Calu3 (cell line): ENCODE measurements around the gene TXNDC17. TPM values are rescaled to one million over a fixed set of nuclear protein-coding genes. Genes with fewer than 3 reads are reported as not detected.

Experiments
- BruUV-seq: library from RNA; stranded (reverse); fragments of 400-500 nt; replicated peaks from 2 replicates; lab custom pipeline; 2021; lab: Mats Ljungman, UMichigan
- CTCF ChIA-PET: fragments of 300-600 bp; sonication (Branson Sonifier 250); formaldehyde crosslinking; loops from one replicate; lab custom pipeline; 2022; ENCODE audit warnings: antibody characterized with exemption; lab: Charles Lee
- DNase-seq: peaks from one replicate; pipeline ENCODE4 v3.0.0; 2022
- H3K27ac Mint-ChIP-seq: one replicate; pipeline ENCODE4 v1.8.0; 2022; ENCODE audit warnings: mixed read lengths; ENCODE audit not compliant: unreplicated experiment
- H3K27me3 Mint-ChIP-seq: one replicate; pipeline ENCODE4 v1.8.0; 2022; ENCODE audit warnings: mixed read lengths; ENCODE audit not compliant: unreplicated experiment
- H3K36me3 Mint-ChIP-seq: one replicate; pipeline ENCODE4 v1.8.0; 2022; ENCODE audit warnings: mild to moderate bottlenecking, moderate library complexity, mixed read lengths; ENCODE audit not compliant: insufficient read depth, unreplicated experiment
- H3K4me1 Mint-ChIP-seq: one replicate; pipeline ENCODE4 v1.8.0; 2022; ENCODE audit warnings: mild to moderate bottlenecking, low read depth, mixed read lengths; ENCODE audit not compliant: unreplicated experiment
- H3K4me3 Mint-ChIP-seq: one replicate; pipeline ENCODE4 v1.8.0; 2022; ENCODE audit warnings: mild to moderate bottlenecking, low read depth, moderate library complexity, mixed read lengths; ENCODE audit not compliant: unreplicated experiment
- H3K9me3 Mint-ChIP-seq: one replicate; pipeline ENCODE4 v1.8.0; 2022; ENCODE audit warnings: low read depth, mixed read lengths; ENCODE audit not compliant: unreplicated experiment
- intact Hi-C: fragments of 100-400 bp; cut with micrococcal nuclease; formaldehyde crosslinking; loops from one replicate; pipeline ENCODE4 v1.10.0; 2022; ENCODE audit not compliant: unreplicated experiment
- total RNA-seq: library from RNA; stranded (reverse); gene quantifications from 2 replicates; pipeline ENCODE4 v1.2.3, GENCODE V29; 2022
- TF ChIP-seq, protein P1 (sequence below): fragments of 200-600 bp; IDR thresholded peaks from one replicate; pipeline ENCODE4 v1.8.0; 2022; ENCODE audit warnings: antibody characterized with exemption; ENCODE audit not compliant: unreplicated experiment

Gene TXNDC17
- total RNA-seq, 1 experiment from 2014 or later, result 105 TPM

GRCh38 chr17:6641247-6641863 lies 495 bp downstream of the TXNDC17 start:
- Mint-ChIP-seq H3K27me3 (no peaks in the 10 kb centered on the region), H3K4me3 (peak overlapping the region; percentile 94), H3K4me1 (peaks cover 28% of the 10 kb centered on the region), H3K36me3 (peaks cover 52% of the 10 kb centered on the region), H3K9me3 (no peaks in the 10 kb centered on the region), H3K27ac (peak overlapping the region; percentile 94)
- DNase-seq, result no peak
- CTCF ChIA-PET, result no interaction called here
- BruUV-seq, result TSS peak; percentile 77
- intact Hi-C loops, result no loop called here
- TF ChIP-seq, protein P1, sequence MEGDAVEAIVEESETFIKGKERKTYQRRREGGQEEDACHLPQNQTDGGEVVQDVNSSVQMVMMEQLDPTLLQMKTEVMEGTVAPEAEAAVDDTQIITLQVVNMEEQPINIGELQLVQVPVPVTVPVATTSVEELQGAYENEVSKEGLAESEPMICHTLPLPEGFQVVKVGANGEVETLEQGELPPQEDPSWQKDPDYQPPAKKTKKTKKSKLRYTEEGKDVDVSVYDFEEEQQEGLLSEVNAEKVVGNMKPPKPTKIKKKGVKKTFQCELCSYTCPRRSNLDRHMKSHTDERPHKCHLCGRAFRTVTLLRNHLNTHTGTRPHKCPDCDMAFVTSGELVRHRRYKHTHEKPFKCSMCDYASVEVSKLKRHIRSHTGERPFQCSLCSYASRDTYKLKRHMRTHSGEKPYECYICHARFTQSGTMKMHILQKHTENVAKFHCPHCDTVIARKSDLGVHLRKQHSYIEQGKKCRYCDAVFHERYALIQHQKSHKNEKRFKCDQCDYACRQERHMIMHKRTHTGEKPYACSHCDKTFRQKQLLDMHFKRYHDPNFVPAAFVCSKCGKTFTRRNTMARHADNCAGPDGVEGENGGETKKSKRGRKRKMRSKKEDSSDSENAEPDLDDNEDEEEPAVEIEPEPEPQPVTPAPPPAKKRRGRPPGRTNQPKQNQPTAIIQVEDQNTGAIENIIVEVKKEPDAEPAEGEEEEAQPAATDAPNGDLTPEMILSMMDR, result no peak

GRCh38 chr17:6642592-6642991 lies 1.7 kb downstream of the TXNDC17 start:
- Mint-ChIP-seq H3K27me3 (no peaks in the 10 kb centered on the region), H3K4me1 (peaks cover 35% of the 10 kb centered on the region), H3K9me3 (no peaks in the 10 kb centered on the region), H3K27ac (peak overlapping the region; percentile 23), H3K36me3 (peaks cover 47% of the 10 kb centered on the region), H3K4me3 (peak overlapping the region; percentile 94)
- TF ChIP-seq, protein P1, result no peak
- CTCF ChIA-PET, result interaction anchor here (0.6 kb wide), 1 partner anchor 1145 kb away, joined by 7 read pairs; no protein-coding TSS in a partner anchor
- no TSS peak for BruUV-seq
- intact Hi-C loops, result no loop called here
- DNase-seq, result no peak

DNA sequence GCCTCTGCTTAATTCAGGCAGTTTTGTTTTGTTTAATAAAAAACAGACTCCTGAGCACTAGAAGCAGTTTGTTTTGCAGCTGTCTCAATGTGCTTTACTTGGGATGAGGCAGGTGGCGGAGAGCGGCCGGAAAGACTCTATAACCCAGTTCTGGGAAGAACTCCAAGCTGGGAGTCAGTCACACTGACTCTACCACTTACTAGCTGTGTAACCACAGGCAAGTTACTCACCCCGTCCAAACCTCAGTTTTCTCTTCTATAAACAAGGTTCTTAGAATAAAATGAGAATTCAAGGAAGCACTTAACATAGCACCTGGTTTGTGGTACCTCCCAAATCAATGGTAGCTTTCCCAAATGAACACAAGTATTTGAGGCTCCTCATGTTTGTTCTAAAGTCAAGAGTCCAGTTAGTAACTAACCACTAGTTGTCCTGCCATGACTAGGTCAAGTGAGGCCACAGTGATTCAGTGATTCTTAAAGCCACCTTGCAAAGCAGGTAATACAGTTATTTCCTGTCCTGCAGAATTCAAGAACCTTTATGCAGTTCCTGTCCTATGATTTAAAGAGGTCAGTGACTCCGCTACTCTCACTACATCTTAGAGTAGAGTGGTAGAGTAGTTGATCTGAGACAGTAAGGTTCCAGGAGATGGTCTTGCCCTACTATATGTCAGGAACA lies 2.7 kb downstream of the TXNDC17 start:
- BruUV-seq, result no TSS peak
- peaks cover 48% of the 10 kb centered on the region for H3K36me3 Mint-ChIP-seq
- intact Hi-C loops, result no loop called here
- TF ChIP-seq, protein P1, result no peak
- H3K27ac Mint-ChIP-seq, result no peak overlapping the region
- CTCF ChIA-PET, result no interaction called here
- no peak for DNase-seq
- no peak overlapping the region for H3K4me3 Mint-ChIP-seq
- no peaks in the 10 kb centered on the region for H3K27me3 Mint-ChIP-seq
- no peaks in the 10 kb centered on the region for H3K9me3 Mint-ChIP-seq
- peaks cover 28% of the 10 kb centered on the region for H3K4me1 Mint-ChIP-seq

- no peaks in the 10 kb centered on the region for H3K9me3 Mint-ChIP-seq
- no peak for DNase-seq
- H3K36me3 Mint-ChIP-seq, result peaks cover 38% of the 10 kb centered on the region
- CTCF ChIA-PET, result interaction anchor here (0.7 to 1.0 kb wide), 3 partner anchors 25 to 212 kb away, joined by 4 to 7 read pairs (median 4); no protein-coding TSS in a partner anchor
- no peak overlapping the region for H3K4me3 Mint-ChIP-seq
- peaks cover 29% of the 10 kb centered on the region for H3K4me1 Mint-ChIP-seq
- no TSS peak for BruUV-seq
- TF ChIP-seq, protein P1, result no peak
- H3K27me3 Mint-ChIP-seq, result no peaks in the 10 kb centered on the region
- intact Hi-C loops, result loop anchor here (5.0 kb wide), 1 partner anchor 176 kb away; no protein-coding TSS in a partner anchor
- no peak overlapping the region for H3K27ac Mint-ChIP-seq
Observed at GRCh38 chr17:6648181-6648580, 7.3 kb downstream of the TXNDC17 start.
